ENCODE results near the gene MAP3K9. TPM values are rescaled to one million over a fixed set of nuclear protein-coding genes. Genes with fewer than 3 reads are reported as not detected.

MAP3K9 gene
- total RNA-seq, 1 donor from 2014 or later, result under 0.01 TPM

DNA sequence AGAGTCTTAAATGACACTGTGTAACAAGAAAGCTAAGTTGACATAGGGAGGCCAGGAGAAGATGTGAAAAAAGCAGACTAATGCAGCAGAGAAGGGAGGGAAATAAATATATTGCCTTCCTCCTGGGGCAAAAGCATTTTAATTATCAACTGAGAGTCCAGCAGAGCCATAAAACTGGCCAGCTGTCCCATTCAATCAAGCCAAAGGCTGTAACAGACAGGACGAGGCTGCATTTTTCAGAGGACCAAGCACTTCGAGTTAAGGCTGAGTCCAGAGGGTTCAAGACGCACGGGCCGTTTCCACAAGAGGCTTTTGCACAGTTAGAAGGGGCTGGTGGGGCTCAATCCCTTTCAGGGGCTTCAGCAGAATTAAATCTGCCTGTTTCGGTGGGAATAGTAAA lies 20.4 kb downstream of the MAP3K9 start:
- DNase-seq (ENCODE audit: low read depth in 2 of 2), result no peak

GRCh38 chr14:70785556-70785955 lies 23.8 kb downstream of the MAP3K9 start:
- DNase-seq (ENCODE audit: low read depth in 2 of 2), result peak in 1 of 2 donors; percentile 5

DNA sequence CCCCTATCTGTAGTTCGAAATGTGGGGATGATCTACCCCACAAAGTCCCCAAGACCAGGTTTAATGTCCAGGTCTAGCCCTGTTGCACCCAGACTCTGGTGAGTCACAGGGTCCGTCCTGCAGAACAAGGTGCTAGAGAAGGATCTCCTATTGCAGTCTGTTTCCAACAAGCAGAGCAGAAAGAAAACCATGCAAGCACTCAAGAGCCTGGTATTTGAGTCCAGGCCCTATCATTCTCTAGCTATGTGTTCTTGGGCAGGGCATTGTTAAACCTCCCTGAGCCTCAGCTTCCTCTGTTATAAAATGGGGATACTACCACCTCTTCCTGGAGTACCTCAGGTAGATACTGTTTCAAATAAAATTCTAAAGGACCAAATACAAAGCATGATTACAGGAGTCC lies 24.4 kb downstream of the MAP3K9 start:
- DNase-seq (ENCODE audit: low read depth in 2 of 2), result no peak

GRCh38 chr14:70782361-70782760 lies 27.0 kb downstream of the MAP3K9 start:
- DNase-seq (ENCODE audit: low read depth in 2 of 2), result no peak

DNA sequence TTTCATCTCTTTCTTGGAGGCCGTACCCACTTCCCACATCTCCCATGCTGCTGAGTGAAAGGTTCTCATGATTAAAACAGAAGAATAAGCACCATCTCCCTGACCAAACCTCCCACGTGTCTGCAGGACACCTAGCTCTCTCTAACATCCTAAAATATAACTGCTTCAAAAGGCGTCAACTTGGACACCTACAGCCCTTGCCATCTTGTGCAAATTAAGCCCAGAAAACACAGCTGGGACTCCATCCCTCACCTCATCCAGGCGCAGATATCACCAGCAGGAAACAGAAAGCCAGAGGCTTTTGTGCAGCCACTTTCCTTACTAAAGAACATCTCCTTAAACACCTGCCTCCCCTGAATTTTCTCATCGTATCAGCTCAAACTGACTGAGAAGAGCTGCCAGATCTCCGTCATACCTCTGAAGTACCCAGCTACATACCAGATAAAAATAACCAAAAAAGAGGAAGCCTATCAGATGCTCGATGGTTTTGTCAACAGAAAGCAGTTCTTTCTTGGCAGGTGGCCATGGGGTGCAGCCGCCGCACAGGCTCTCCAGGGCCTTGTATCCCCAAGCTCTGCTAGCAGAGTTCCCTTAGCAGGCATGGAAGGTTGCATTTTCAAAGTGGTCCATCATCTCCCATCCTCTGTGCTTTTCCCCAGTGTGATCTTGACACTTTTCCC lies 28.8 kb downstream of the MAP3K9 start:
- no peak for DNase-seq (ENCODE audit: low read depth in 2 of 2)

DNA sequence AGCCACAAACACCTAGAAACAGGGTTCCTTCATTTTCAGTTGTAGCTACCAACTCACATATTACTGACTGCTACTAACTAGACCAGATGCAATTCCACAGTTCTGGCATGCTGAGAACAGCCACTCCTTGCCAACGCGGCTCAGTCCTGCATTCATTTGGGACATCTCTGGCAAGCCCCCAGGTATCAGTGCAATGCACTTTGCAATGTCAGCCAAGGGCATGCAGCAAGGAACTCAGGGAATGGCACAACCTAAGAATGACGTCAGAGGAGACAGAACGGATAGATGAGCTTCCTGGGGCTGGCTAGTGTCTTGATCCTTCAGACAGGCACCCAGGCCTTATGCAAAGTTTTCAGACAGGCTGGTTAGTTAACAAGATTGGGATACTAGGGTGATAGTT lies 29.6 kb downstream of the MAP3K9 start:
- DNase-seq (ENCODE audit: low read depth in 2 of 2), result no peak

- no peak for DNase-seq (ENCODE audit: low read depth in 2 of 2)
Measured at GRCh38 chr14:70776197-70776596, 33.1 kb downstream of the MAP3K9 start.

- no peak for DNase-seq (ENCODE audit: low read depth in 2 of 2)
Measured at GRCh38 chr14:70773182-70773862, 36.0 kb downstream of the MAP3K9 start.

DNA sequence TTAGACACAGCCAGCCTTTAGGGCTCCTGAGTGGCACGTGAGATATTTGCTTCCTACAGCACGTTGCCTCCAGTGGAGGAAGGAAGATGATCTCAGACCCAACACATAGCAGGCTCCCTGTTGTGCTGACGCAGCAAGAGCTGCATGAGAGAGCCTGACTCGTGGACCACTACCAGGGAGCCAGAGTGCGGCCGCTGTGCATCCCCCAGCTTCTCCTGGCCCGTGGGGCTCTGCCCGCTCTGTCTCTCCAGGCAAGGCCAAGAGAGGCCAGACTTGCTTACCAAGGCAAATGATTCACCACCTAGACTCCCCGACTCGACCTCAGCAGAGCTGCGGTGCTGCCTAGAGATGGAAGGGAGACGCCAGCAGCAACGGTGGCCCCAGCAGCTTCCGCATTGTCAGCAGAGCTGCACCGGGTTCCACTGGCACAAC lies 37.5 kb downstream of the MAP3K9 start:
- DNase-seq (ENCODE audit: low read depth in 2 of 2), result peak in 1 of 2 donors; percentile 2

GRCh38 chr14:70770490-70770889 lies 38.8 kb downstream of the MAP3K9 start:
- DNase-seq (ENCODE audit: low read depth in 2 of 2), result no peak

DNA sequence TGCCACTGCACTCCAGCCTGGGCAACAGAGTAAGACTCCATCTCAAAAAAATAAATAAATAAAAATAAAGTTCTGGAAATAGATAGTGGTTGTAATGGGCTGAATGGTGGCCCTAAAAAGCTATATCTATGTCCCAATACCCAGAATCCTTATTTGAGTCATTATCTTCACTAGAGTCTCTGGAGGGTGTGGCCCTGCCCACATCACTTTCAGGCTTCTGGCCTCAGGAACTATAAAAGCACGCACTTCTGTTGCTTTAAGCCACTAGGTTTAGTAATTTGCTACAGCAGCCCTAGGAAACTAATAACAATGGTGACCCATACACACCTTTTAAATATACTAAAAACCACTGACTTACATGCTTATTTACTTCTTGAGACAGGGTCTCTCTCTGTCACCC lies 49.9 kb downstream of the MAP3K9 start:
- no peak for DNase-seq (ENCODE audit: low read depth in 2 of 2)

DNA sequence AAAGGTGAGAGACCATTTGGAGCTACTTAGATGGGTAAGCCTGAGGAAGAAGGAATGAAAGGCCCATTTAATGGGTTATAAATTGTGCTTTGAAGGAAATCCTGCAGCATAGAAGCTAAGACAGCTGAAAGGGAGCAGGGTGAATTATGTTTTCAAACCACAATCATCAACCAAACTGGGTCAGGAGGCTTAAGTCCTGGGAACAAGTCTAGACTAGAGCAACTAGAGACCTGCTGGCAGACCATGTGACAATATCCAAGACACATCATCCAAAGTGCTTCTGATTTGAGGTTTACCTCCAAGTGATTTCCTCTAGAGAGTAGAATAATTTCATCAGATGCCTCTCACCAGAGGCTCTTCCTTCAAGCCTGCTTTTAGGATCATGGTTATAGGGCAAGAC lies 53.7 kb downstream of the MAP3K9 start:
- no peak for DNase-seq (ENCODE audit: low read depth in 2 of 2)

DNA sequence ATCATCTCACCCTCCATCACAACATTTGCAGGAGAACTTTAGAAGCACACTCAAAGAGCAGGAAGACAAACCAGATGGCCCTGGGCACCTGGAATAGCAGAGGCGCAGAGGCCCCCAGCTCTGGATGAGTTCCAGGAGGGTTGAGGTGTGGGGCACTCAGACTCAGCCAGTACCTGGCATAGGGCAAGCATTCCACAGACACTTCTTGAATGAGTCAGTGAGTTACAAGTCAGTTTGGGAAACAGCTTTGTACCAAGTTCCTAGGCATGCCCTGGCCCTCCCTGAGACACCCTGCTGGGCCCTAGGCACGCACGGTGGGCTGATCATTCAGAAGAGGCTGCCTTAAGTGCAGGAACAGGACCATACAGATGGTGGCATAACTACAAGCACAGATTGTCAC lies 54.3 kb downstream of the MAP3K9 start:
- DNase-seq (ENCODE audit: low read depth in 2 of 2), result no peak

GRCh38 chr14:70753518-70753953 lies 55.8 kb downstream of the MAP3K9 start:
- no peak for DNase-seq (ENCODE audit: low read depth in 2 of 2)

DNA sequence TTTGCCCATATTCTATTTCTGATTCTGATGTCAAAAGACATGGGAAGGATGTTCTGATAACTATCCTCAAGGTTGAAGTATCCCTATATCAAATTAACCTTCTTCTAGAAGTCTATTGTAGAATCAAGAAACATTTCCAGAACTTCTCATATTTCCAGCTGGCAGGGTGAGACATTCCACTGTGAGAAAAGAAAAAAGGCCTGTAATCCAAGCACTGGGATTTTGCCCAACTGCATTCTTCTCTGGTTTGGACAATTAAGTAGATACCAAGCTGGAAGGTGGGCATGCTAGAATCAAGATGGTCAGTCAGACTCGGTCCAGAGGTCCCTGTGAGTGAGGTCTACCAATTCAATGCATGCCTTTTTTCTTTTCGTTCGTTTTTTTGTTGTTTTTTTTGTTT lies 60.9 kb downstream of the MAP3K9 start:
- DNase-seq (ENCODE audit: low read depth in 2 of 2), result no peak

GRCh38 chr14:70744641-70745040 lies 64.7 kb downstream of the MAP3K9 start:
- no peak for DNase-seq (ENCODE audit: low read depth in 2 of 2)

DNA sequence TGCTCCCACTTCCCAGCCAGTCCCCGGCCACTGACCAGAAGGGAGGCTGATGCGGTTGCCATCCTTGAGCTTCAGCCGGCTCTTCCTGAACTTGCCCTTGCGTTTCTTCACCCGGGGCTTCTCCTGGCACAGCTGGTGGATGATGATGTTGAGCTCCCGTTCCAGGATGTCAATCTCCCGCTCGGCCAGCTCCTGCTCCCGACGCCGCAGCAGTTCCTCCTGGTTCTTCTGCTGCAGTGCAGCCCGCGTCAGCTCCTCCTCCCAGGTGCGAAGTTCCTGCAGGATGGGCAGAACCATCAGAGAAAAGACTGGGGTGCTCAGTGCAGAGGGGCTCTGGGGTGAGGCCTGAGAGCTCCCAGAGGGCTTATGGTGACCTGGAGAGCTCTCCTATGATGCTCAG lies 67.0 kb downstream of the MAP3K9 start:
- DNase-seq (ENCODE audit: low read depth in 2 of 2), result no peak

DNA sequence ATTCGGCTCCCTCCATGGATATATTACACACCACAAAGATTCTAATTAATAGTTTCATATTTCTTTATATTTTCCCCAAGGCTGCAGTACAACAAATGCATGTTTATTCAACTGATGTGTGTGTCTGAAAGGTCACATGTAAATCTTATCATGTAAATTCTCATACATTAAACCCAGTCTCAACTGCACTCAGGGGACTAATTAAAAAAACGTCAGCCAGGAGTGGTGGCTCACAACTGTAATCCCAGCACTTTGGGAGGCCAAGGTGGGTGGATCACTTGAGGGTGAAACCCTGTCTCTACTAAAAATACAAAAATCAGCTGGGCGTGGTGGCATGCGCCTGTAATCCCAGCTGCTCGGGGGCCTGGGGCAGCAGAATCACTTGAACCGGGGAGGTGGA lies 67.8 kb downstream of the MAP3K9 start:
- DNase-seq (ENCODE audit: low read depth in 2 of 2), result no peak

- no peak for DNase-seq (ENCODE audit: low read depth in 2 of 2)
Measured at GRCh38 chr14:70735043-70735442, 74.3 kb downstream of the MAP3K9 start.

DNA sequence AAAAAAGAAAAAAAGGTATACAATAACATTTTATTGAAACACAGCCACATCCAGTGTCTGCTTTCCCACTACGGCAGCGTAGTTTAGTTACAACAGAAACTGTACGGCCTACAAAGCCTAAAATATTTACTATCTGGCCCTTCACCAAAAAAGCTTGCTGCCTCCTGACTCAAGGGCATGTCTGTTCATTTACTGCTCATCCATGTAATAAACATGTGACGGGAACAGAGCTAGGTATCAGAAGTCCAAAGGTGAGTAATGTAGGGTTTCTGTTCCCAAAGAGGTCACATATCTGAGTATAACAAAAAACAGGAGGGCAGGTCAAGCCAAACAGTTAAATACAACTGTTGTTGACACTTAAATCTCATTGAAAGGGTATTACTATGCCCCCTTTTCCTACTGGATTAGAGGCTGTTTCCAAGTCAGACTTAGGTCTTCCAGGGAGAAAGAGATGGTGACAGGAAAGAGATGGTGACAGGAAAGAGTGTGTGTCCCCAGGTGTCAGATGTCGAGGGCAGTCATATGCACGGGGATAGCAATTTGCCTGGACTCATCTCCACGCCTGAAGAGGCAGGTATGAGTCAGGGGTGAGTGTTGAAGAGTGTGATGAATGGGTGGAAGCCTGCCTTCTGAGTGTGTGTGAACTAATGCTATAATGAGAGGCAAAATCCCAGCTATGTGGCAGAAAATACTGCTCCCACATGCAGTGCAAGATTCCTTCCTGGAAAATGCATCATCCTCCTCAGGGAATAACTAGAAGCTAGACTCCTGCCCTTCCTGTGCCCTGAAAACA lies 77.7 kb downstream of the MAP3K9 start:
- DNase-seq (ENCODE audit: low read depth in 2 of 2), result no peak

- no peak for DNase-seq (ENCODE audit: low read depth in 2 of 2)
Measured at GRCh38 chr14:70730393-70730792, 78.9 kb downstream of the MAP3K9 start.

GRCh38 chr14:70726651-70727375 lies 82.5 kb downstream of the MAP3K9 start:
- no peak for DNase-seq (ENCODE audit: low read depth in 2 of 2)

Measured in dermis microvascular lymphatic vessel endothelial cell (primary cell).